Rectal smooth muscle tissue (tissue), 1 donor: ENCODE measurements around the gene SGCA.
A peak's percentile ranks its signal among the peaks of the same experiment; 100 is the strongest.

Experiments used
- H3K27ac ChIP-seq: one replicate; pipeline ENCODE4 v1.7.0; 2013; ENCODE audit warnings: low read depth, low read length, inconsistent platforms
- H3K27me3 ChIP-seq: one replicate; pipeline ENCODE4 v1.7.0; 2013; ENCODE audit warnings: low read length; ENCODE audit not compliant: control insufficient read depth, insufficient read depth
- H3K36me3 ChIP-seq: one replicate; pipeline ENCODE4 v1.7.0; 2013; ENCODE audit warnings: low read length; ENCODE audit not compliant: control insufficient read depth, insufficient read depth
- H3K4me1 ChIP-seq: one replicate; pipeline ENCODE4 v1.7.0; 2013; ENCODE audit warnings: low read length; ENCODE audit not compliant: control insufficient read depth, insufficient read depth
- H3K4me3 ChIP-seq: one replicate; pipeline ENCODE4 v1.7.0; 2013; ENCODE audit warnings: low read length
- H3K9ac ChIP-seq: one replicate; pipeline ENCODE4 v1.7.0; 2013; ENCODE audit warnings: low read length

Gene SGCA

DNA sequence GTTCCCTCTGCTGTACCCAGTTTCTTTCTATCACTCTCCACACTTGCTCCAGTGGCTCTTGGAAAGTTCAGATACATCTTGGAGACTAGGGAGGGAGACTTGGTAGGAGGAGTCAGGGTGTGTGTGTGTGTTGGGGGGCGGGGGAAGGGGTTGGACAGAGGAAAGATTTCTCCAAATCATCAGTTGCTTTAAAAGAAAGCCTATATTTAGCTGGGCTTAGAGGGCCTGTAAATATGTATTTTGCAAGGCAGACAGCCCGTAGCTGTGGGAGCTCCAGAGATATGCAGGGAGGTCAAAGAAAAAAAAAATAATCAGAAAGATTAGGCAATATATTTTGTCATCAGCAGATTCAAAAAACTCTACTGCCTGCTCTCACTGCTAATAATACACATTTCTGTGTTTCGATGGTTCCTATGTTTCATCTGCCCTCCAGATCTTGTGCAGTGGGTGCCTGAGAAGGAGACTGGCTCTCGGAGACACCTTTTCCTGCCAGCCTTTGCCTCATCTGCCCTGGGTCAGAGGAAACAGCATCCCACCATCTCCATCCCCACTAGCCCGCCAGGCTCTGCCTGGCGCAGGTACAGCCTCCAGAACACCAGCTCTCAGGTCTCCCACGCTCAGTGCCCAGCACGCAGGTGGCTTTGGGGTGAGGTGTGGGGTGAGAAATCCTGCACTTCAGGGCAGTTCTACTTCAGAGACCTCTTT lies 10.5 kb upstream of the SGCA start:
- no peaks in the 10 kb centered on the region for H3K27me3 ChIP-seq
- peaks cover 17% of the 10 kb centered on the region for H3K4me1 ChIP-seq
- no peak overlapping the region for H3K4me3 ChIP-seq
- no peaks in the 10 kb centered on the region for H3K36me3 ChIP-seq
- no peak overlapping the region for H3K27ac ChIP-seq
- no peak overlapping the region for H3K9ac ChIP-seq

DNA sequence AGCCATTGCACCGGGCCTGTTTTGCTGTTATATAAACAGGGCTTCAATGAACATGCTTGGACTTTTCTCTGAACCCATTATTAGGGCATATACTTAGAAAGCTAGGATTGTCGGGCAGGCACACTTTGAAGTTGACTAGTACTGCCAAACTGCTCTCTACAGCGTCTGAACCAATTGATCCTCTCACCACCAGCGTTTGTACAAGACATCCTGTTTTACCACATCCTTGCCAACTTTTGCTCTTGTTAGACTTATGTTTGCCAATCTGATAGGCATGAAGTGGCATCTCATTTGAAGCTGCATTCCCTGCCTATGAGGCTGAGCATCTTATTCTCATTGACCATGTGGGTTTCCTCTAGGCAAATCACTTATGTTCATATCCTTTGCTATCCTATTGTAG lies 7.9 kb upstream of the SGCA start:
- Histone ChIP-seq H3K27ac (no peak overlapping the region), H3K4me1 (peaks cover 10% of the 10 kb centered on the region), H3K27me3 (no peaks in the 10 kb centered on the region), H3K4me3 (no peak overlapping the region), H3K36me3 (no peaks in the 10 kb centered on the region), H3K9ac (no peak overlapping the region)

DNA sequence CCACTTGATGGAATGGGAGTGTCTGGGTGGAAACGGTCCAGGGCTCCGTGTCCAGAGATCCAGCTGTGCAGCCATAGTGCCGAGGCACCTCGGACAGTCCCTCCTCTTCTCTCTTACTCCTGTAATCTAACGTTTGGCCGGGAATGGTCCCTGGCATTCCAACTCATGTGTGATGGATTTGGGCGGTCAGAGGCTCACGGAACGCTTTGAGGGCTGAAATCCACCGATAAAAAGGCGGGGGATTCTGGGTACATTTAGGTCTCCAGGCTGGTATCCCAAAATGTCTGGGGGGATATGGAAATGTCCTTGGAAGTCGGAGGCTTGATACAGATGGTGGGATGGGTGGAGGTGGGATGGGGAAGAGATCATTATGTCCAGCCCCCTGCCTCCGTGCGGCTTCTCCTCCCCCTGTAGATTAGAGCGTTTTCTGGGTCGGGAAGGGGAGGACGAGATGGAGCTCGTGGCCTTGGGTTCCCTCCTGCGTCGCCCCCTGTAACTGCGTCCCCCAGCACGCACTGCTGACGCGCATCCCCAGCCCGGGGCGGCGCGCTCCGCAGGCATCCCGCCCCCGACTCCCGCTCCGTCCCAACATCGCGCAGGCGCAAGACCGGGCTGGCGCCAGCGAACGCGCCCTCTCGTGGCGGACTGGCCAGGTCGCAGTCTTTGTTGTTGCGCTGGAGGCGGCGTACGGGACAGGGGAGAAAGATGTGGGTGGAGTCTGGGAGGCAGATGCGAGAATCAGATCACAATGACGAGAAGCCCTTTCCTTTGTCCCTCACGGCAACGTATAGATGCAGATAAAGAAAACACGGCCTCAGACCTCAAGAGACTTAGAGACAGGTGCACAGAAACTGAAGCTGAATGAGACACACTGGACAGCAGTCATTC lies 4.5 kb upstream of the SGCA start:
- Histone ChIP-seq H3K9ac (peak overlapping the region; percentile 61), H3K27ac (peak overlapping the region; percentile 84), H3K36me3 (no peaks in the 10 kb centered on the region), H3K4me1 (peaks cover 8% of the 10 kb centered on the region), H3K27me3 (no peaks in the 10 kb centered on the region), H3K4me3 (peak overlapping the region; percentile 75)

DNA sequence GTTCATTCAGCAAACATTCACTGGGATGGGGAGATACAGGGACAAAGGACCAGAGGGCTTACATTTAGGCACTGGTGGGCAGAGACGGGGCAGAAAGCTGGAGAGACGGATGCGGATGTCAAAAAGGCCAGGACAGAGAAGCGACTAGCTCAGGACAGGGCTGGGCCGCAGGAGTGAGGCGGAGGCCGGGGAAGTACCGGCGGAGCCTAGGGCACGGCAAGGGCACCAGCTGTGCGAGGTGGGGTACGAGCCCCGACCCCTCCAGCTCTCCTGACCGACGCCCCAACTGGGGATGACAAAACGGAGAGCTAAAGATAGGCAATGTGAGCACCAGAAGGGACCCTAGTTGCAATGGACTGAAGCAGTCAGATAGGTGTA lies 3.9 kb upstream of the SGCA start:
- no peak overlapping the region for H3K27ac ChIP-seq
- H3K4me1 ChIP-seq = peaks cover 8% of the 10 kb centered on the region
- no peaks in the 10 kb centered on the region for H3K27me3 ChIP-seq
- no peak overlapping the region for H3K9ac ChIP-seq
- peak overlapping the region; percentile 75 for H3K4me3 ChIP-seq
- no peaks in the 10 kb centered on the region for H3K36me3 ChIP-seq

DNA sequence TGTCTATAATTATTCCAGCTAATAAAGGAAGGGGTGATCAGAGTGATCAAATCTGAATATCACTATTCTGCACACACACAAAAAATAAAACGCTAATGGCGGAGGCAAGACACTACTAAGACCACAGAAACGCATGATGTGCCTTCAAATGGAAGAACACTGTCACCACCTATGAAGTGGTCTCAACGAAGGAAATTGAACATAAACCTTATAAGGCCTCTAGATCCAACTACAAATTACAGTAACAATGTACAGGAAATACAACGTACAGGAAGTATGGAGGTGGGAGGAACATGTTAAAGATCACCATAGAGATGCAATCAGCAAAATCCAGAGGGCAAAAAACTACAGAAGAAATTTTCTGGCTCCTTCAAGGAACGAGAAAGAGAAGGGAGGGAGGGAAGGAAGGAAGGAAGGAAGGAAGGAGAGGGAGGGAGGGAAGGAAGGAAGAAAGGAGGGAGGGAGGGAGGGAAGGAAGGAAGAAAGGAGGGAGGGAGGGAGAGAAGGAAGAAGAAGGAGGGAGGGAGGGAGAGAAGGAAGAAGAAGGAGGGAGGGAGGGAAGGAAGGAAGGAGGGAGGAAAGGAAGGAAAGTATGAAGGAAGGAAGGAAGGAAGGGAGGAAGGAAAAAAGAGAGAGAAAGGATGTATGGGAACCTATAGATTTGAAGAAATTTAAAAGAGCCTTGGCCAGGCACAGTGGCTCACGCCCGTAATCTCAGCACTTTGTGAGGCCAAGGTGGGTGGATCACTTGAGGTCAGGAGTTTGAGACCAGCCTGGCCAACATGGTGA lies 3.1 kb upstream of the SGCA start:
- peaks cover 12% of the 10 kb centered on the region for H3K4me1 ChIP-seq
- H3K9ac ChIP-seq = no peak overlapping the region
- no peak overlapping the region for H3K4me3 ChIP-seq
- H3K36me3 ChIP-seq = no peaks in the 10 kb centered on the region
- H3K27me3 ChIP-seq = no peaks in the 10 kb centered on the region
- no peak overlapping the region for H3K27ac ChIP-seq

DNA sequence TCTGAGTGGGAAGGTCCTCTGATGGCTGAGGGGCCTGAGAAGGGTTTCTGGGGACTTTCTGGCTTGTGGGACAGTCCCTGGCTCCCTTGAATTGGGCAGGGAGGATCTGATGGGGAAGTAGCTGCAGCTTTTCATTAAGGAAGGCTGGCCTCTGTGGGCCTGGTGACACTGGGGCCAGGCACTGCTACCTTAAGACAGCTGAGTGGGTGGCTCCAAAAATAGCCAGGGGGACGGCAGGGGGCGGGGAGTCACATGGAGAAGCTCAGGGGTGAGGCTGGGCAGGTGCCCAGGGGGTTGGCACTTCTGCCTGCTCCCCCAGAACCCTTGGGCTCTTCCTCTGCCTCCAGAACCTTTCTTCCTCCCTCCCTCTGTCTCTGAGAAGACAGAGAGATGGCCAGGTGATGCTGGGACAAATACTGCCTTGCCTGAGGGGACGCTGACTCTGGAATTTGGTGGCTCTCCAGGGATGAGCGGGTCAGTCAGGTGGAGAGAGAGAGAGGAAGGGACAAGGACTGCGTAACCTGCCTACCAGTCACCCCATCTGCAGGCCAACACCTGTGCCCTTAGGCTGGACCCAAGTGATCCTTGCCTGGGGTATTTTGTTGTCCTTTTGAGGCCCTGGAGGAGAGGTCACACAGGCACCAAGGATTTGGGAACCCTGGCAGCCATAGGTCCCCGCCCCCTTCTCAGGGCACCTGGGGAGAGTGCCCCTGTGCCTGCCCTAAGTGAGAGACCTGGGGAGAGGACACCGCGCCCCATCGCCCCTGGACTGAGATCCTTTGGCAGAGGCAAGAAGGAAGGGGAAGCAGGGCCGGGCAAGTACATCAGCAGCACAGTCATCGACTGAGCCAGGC lies 1.7 kb upstream of the SGCA start:
- no peak overlapping the region for H3K4me3 ChIP-seq

DNA sequence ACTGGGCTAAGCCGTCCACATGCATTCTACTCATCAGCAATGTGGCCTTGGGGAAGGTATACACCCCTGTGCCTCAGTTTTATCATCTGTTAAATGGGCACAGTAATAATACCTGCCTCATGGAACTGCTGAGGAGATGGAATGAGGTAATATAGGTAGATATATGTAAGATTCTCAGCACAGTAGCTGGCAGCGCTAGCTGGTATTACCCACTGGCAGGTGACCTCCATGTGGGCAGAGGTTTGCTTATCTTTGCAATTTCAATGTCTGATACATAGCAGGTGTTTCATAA lies 1.2 kb upstream of the SGCA start:
- Histone ChIP-seq H3K9ac (no peak overlapping the region), H3K27ac (no peak overlapping the region), H3K36me3 (no peaks in the 10 kb centered on the region), H3K4me3 (no peak overlapping the region), H3K27me3 (no peaks in the 10 kb centered on the region), H3K4me1 (peaks cover 17% of the 10 kb centered on the region)

More for the DNA sequence above, 1.7 kb upstream of the SGCA start:
- no peaks in the 10 kb centered on the region for H3K36me3 ChIP-seq
- peaks cover 16% of the 10 kb centered on the region for H3K4me1 ChIP-seq
- no peak overlapping the region for H3K9ac ChIP-seq
- no peaks in the 10 kb centered on the region for H3K27me3 ChIP-seq
- no peak overlapping the region for H3K27ac ChIP-seq

DNA sequence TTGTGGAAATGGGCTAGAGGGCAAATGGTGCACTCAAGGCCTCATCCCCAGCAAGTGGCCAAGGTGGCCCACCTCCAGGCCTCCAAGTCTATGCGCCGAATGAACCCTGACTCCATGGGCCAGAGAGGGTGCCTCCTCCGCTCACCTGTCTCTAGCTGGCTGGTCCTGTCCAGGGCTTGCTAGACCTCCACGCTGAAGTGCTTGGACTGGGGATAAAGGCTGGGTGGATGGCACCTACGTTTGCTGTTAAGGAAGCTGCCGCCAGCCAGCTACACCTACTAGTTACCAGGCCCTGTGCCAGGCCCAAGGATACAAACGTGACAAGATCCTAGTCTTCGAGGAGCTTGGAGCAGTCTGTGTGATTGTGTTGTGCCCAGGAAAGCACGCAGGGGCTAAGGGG lies 739 bp upstream of the SGCA start:
- no peaks in the 10 kb centered on the region for H3K36me3 ChIP-seq
- peak overlapping the region; percentile 61 for H3K4me3 ChIP-seq
- no peaks in the 10 kb centered on the region for H3K27me3 ChIP-seq
- H3K4me1 ChIP-seq = peaks cover 17% of the 10 kb centered on the region
- H3K9ac ChIP-seq = peak overlapping the region; percentile 5
- peak overlapping the region; percentile 96 for H3K27ac ChIP-seq

DNA sequence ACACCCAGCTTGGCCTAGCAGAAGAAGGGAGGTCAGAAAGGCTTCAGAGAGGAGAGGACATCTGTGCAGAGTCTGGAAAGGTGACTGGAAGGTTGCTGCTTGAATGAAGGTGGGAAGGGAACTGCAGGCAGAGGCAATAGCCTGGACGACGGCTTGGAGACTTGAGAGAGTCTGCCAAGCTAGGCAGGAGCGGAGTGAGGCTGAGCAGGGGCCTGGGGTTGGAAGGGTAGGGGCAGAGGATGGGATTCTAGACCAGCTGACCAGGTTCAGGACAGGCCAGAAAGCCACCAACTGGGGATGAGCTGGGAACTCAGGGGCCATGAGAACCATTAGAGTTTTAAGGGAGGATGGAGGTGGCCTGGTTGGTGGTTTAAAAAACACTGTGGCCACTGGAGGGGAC lies 339 bp upstream of the SGCA start:
- peak overlapping the region; percentile 5 for H3K9ac ChIP-seq
- peaks cover 17% of the 10 kb centered on the region for H3K4me1 ChIP-seq
- H3K36me3 ChIP-seq = no peaks in the 10 kb centered on the region
- no peaks in the 10 kb centered on the region for H3K27me3 ChIP-seq
- peak overlapping the region; percentile 61 for H3K4me3 ChIP-seq
- H3K27ac ChIP-seq = peak overlapping the region; percentile 96

DNA sequence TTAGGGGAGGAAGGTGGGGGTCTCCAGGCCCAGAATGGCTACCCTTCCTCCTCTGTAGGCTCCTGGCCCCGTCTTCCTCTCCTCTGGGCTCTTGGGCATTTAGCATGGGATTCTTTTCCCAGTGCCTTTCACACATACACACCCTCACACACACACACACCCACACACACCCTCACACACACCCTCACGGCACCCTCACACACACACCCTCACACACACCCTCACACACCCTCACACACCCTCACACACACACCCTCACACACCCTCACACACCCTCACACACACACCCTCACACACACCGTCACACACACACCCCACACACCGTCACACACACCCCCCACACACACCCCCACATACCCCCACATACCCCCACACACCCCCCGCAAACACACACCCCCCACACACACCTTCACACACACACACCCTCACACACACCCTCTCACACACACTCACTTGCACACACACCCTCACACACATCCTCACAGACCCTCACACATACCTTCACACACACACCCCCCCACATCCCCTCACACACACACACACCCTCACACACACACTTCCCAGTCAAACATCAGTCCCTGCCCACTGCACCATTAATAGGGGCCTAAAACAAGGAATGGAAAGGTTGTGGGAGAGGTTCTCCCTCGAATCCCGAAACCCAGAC lies 845 bp downstream of the SGCA start:
- Histone ChIP-seq H3K9ac (peak overlapping the region; percentile 64), H3K4me3 (peak overlapping the region; percentile 61), H3K4me1 (peaks cover 14% of the 10 kb centered on the region), H3K27me3 (no peaks in the 10 kb centered on the region), H3K36me3 (no peaks in the 10 kb centered on the region), H3K27ac (peak overlapping the region; percentile 96)

DNA sequence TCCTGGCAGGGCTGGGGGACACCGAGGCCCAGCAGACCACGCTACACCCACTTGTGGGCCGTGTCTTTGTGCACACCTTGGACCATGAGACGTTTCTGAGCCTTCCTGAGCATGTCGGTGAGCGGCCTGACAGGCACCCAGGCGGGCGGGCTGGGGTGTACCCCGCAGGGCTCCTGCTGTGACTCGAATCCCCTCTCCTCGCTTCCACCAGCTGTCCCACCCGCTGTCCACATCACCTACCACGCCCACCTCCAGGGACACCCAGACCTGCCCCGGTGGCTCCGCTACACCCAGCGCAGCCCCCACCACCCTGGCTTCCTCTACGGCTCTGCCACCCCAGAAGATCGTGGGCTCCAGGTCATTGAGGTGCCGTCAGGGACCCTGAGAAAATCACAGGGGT lies 1.6 kb downstream of the SGCA start:
- no peaks in the 10 kb centered on the region for H3K36me3 ChIP-seq
- H3K27me3 ChIP-seq = no peaks in the 10 kb centered on the region
- peaks cover 14% of the 10 kb centered on the region for H3K4me1 ChIP-seq
- H3K4me3 ChIP-seq = no peak overlapping the region
- no peak overlapping the region for H3K9ac ChIP-seq
- H3K27ac ChIP-seq = no peak overlapping the region
